GM21737 (cell line): Measurements from ENCODE around the gene ZNF627.
A peak's percentile ranks its signal among the peaks of the same experiment; 100 is the strongest.
"Not testable (repeated sequence)": the region's sequence is repeated elsewhere in the genome, so short reads cannot be mapped to it uniquely, and the experiment has no call there.

Experiments
- ATAC-seq: cut with Tn5 transposase; IDR thresholded peaks from one replicate; pipeline ENCODE4 v1.9.1; 2021; ENCODE audit warnings: mild to moderate bottlenecking, moderate library complexity; ENCODE audit not compliant: unreplicated experiment

Gene ZNF627

DNA sequence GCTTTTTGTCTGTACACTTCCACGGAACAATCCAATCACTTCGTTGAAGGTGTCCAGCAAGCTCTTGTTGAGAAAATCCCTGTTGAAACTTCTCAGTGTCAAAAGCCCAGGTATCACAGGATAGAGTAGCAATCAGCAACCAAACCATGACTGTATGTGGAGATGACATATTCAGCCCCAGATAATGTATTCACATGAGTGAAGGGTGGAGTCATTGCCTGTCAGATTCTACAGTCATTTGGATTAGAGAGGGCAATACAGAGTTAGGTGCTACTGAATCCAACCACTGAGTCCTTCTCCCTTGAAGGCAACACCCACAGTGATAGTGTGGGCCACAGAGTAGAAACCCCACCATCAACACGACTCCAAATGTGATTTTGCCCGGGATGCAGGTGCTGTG, 23.3 kb downstream of the ZNF627 start:
- no peak for ATAC-seq

DNA sequence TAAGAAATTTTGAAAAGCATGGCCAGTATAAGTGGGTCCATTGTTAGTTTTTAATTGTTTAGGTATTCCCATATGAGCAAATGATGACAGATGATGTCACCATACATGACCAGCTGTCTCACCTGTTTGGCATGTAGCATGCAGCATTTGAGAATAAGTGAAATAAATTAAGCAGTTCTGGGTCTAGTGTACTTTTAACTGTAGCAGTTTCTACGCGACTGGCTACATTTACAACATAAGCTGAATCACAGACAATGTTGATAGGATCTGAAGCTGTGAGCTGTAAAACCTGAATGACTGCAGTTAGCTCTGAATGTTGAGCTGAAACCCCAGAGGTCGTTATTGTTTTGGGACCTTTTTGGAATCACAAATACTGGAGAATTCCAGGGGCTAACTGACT, 25.1 kb downstream of the ZNF627 start:
- not testable (repeated sequence) for ATAC-seq

DNA sequence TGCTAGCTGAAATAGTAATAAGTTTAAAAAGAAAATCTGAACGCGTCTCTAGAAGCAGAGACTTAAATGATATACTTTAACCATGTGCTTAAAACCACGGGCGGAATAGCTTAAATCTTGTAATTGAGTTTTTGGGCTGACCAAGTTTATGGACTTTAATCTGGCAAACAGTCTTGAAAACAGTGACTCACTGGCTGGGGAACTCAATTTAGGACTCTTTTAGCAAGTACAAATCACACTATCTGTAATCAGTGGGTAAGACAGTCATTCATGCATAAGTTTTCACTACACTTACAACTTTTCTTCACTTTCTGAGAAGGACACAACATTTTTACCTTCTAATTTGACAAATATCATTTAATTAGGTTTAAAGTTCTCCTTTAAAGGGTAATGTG, 26.8 kb downstream of the ZNF627 start:
- no peak for ATAC-seq

- ATAC-seq: no peak
Observed at GRCh38 chr19:11626252-11626651, 29.0 kb downstream of the ZNF627 start.

DNA sequence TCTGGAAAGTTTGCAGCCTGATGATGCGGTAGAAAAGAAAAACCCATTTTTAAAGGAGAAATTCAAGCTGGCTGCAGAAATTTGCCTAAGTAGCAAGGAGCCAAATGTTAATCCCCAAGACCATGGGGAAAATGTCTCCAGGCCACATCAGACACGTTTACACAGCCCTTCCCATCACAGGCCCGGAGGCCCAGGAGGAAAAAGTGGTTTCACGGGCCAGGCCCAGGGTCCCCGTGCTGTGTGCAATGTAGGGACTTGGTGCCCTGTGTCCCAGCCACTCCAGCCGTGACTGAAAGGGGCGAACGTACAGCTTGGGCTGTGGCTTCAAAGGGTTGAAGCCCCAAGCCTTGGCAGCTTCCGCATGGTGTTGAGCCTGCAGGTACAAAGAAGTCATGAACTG, 35.9 kb downstream of the ZNF627 start:
- ATAC-seq: no peak

GRCh38 chr19:11634018-11634662, 36.9 kb downstream of the ZNF627 start:
- not testable (repeated sequence) for ATAC-seq

GRCh38 chr19:11639245-11639601, 41.9 kb downstream of the ZNF627 start:
- ATAC-seq: no peak

DNA sequence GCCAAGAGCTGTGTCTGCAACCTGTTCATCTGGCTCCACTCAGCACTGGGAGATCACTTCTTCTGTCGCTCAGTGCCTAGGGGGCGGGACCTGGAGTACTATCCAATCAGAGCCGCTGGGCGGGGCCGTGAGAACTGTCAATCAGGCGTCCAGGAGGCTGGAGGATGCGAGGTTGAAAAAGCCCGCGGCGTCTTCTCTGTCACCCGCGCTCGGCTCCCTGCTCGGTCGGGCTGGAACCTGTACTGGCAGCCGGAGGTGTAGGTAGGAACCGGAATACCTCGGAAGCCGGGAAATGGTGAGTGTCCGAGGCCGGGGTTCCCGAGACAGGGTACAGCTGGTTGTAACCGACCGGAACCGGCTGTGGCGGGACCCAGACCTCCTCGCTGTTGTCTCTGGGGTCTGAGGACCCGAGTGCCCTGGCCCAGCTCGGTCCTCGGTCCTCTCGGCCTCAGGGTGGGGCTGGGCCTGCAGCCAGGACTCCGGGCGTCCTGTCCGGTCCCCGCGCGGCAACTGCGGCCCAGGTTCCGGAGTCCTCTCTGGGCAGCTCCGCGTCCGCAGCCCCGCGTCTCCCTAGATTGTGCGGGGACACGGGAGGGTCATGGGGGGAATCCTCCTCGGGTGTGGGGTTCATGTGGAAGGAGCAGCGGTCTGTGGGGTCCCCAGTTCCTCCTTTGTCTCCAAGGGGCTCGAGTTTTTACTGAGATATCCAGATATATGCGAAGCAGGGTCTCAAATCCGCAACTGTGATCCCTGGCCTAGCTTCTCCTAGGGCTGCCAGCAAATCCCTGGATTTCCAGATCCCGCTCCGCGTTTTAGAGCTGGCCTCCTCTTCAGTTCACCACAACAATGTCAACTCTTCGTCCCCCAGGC, 42.6 kb downstream of the ZNF627 start:
- ATAC-seq: peak; percentile 97

- ATAC-seq: no peak
Observed at GRCh38 chr19:11641244-11641643, 44.0 kb downstream of the ZNF627 start.

DNA sequence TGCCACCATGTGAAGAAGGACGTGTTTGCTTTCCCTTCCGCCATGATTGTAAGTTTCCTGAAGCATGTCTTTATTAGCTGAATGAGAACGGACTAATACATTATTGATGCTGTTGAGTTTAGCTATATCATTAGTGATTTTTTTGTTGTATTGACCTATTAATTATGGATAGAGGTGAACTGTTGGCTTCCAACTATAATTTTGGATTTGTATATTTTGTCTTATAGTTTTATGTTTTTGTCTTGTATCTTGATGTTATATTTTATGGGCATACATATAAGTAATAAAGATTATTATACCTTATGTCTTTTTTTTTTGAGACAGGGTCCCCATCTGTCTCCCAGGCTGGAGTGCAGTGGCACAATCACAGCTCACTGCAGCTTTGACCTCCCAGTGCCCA, 45.6 kb downstream of the ZNF627 start:
- no peak for ATAC-seq

DNA sequence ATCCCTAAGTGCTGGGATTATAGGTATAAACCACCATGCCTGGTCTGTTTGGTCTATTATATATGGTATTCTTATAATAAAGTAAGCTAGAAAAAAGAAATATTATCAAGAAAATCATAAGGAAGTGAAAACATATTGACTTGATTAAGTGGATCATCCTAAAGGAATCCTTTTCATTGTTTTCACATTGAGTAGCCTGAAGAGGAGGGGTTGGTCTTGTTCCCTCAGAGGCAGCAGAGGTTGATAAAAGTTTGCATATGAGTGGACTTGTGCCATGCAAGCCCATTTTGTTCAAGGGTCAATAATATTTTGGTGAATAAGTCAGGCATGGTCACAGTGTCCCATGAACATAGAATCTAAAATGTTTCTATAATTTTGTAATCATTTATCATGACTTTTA, 52.7 kb downstream of the ZNF627 start:
- no peak for ATAC-seq

DNA sequence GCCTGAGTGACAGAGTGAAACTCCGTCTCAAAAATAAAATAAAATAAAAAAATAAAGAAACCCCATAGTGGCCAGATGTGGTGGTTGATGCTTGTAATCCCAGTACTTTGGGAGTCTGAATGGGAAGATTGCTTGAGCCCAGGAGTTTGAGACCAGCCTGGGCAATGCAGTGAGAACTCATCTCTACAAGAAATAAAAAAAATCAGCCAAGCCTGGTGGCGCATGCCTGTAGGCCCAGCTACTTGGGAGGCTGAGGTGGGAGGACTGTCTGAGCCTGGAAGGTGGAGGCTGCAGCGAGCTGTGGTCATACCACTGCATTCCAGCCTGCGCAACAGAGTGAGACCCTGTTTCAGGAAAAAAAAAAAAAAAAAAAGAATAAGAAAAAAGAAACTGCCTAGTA, 53.8 kb downstream of the ZNF627 start:
- ATAC-seq: no peak

GRCh38 chr19:11652056-11652455, 54.8 kb downstream of the ZNF627 start:
- no peak for ATAC-seq

GRCh38 chr19:11652492-11652891, 55.2 kb downstream of the ZNF627 start:
- ATAC-seq: no peak

DNA sequence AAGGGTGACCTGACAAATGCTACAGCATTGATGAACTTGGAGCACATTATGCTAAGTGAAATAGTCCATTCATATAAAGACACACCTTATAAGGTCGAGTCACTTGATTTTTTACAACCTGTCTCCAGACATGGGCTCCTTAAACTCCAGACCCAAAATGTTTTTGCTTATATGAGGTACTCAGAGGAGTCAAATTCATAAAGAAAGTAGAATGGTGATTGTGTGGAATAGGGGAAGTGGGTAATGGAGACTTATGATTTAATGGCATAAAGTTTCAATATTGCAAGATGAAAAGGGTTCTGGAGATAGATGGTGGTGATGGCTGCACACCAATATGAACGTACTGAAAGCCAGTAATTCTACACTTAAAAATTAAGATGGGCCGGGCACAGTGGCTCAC, 59.3 kb downstream of the ZNF627 start:
- ATAC-seq: no peak

- no peak for ATAC-seq
Observed at GRCh38 chr19:11657307-11657706, 60.0 kb downstream of the ZNF627 start.

DNA sequence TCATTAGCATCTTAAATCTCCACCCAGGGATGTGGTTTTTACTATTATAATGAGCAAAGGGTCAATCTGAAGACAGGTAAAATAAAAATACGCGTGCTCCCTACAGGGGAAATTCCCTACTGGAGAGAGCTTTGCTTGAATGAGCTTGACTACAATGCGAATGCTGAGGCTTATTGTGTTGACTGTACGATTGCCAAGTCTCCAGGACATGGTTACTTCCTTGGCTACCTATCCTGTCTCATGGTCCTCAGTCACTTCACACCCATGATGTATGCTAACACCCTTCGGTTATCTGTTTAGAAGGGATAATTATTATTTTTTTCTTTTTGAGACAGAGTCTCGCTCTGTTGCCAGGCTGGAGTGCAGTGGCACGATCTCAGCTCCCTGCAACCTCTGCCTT, 61.7 kb downstream of the ZNF627 start:
- no peak for ATAC-seq

- no peak for ATAC-seq
Observed at GRCh38 chr19:11659612-11660011, 62.3 kb downstream of the ZNF627 start.

DNA sequence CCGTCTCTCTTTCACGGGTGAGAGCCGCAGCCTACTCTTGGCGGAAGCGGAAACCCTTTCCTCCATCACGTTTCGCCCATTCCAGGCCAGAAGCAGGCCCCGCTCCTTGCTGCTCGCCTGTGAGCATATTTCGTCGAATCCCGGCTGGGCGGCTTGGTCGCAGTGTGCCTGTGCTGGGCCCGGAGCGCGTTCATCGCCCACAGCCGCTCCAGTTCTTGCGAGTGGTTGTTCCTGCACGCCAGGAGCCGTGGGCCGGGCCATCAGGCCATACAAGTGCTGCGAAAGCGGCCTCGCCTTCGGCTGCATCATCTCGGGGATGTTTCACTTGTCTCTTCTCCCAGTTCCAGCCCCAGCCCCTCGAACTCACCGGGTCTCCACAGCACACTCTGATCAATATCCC, 65.0 kb downstream of the ZNF627 start:
- no peak for ATAC-seq

GRCh38 chr19:11663181-11663591, 65.9 kb downstream of the ZNF627 start:
- ATAC-seq: no peak
